Stomach (tissue), 9 donors: ENCODE data around the gene C1QTNF5. TPM values are rescaled to one million over a fixed set of nuclear protein-coding genes. Genes with fewer than 3 reads are reported as not detected.

Experiments
- DNase-seq, 2 donors: peaks; one replicate each; pipeline versions ENCODE4 v3.0.0 to v3.0.0-alpha.2; 2013 to 2019
- H3K27ac ChIP-seq, 5 donors: fragments of 200-600 bp in 4 of 5; sonication (generic) in 4 of 5; one replicate each; pipeline ENCODE4 v1.5.1; 2013 to 2019; ENCODE audit warnings: mild to moderate bottlenecking in 1 of 5, moderate library complexity in 1 of 5
- H3K27me3 ChIP-seq, 3 donors: fragments of 200-600 bp; sonication (generic); one replicate each; pipeline ENCODE4 v1.5.1; 2017 to 2019; ENCODE audit warnings: mixed run types in 1 of 3
- H3K36me3 ChIP-seq, 4 donors: fragments of 200-600 bp; sonication (generic); 1 replicate in 3 of 4; 2 replicates in 1 of 4; pipeline ENCODE4 v1.5.1; 2016 to 2019
- H3K4me1 ChIP-seq, 4 donors: fragments of 200-600 bp; sonication (generic); one replicate each; pipeline ENCODE4 v1.5.1; 2016 to 2019
- H3K4me3 ChIP-seq, 4 donors: fragments of 200-600 bp; sonication (generic) in 3 of 4; one replicate each; pipeline ENCODE4 v1.5.1; 2016 to 2019; ENCODE audit warnings: mild to moderate bottlenecking in 1 of 4
- H3K9me3 ChIP-seq, 4 donors: fragments of 200-600 bp; sonication (generic); one replicate each; pipeline ENCODE4 v1.5.1; 2016 to 2019
- CTCF ChIP-seq, 7 experiments: fragments of 450-650 bp in 4 of 7; fragments of 200-600 bp in 3 of 7; sonication (generic) in 3 of 7; IDR thresholded peaks; one replicate each; pipeline ENCODE4 v1.5.1; 2016 to 2019; ENCODE audit warnings: antibody characterized with exemption in 7 of 7, control low read depth in 2 of 7, mild to moderate bottlenecking in 1 of 7
- EP300 ChIP-seq: sonication (generic); formaldehyde crosslinking; IDR thresholded peaks from one replicate; pipeline ENCODE4 v1.6.1; 2017; ENCODE audit warnings: antibody characterized with exemption
- POLR2A ChIP-seq, 4 donors: fragments of 450-650 bp; IDR thresholded peaks; one replicate each; pipeline ENCODE4 v1.6.1; 2016; ENCODE audit warnings: antibody characterized with exemption in 4 of 4, control low read depth in 2 of 4, mild to moderate bottlenecking in 1 of 4, moderate library complexity in 1 of 4
- POLR2AphosphoS5 ChIP-seq, 3 donors: sonication (generic); formaldehyde crosslinking; IDR thresholded peaks; one replicate each; pipeline ENCODE4 v1.6.1; 2016; ENCODE audit warnings: antibody characterized with exemption in 3 of 3
- WGBS, 5 donors: extraction: QIAGEN DNeasy Blood & Tissue Kit in 3 of 5; methylation state at CpG; one replicate each; pipeline versions ENCODE4 v1.1.5 to v1.1.7; 2013 to 2018; 5-methylcytosine and 5-hydroxymethylcytosine counted together
- intact Hi-C: fragments of 100-400 bp; cut with DNase I; formaldehyde crosslinking; loops from one replicate; pipeline ENCODE4 v1.15.1; 2023; ENCODE audit warnings: low total_unique reads
- polyA plus RNA-seq, 3 donors: library from polyadenylated mRNA; stranded (reverse); fragments of 200-250 nt; gene quantifications; one replicate each; pipeline ENCODE4 v1.2.3, GENCODE V29; 2013
- total RNA-seq, 5 donors: library from RNA; depleted of rRNA; stranded (reverse); fragments of >200 nt; gene quantifications; one replicate each; pipeline versions ENCODE4 v1.1.0 to v1.2.3, GENCODE V29; 2014 to 2016
- donor health status: healthy with polysubstance abuse.
- donor health status: Bipolar disorder and iron deficiency.
- donor health status: healthy.

The C1QTNF5 gene
- total and polyA plus RNA-seq, 8 donors = 11.4 to 169 (median 19.0) TPM

GRCh38 chr11:119372260-119373058 lies 31.8 kb upstream of the C1QTNF5 start:
- H3K4me1 ChIP-seq = peaks cover 64 to 95% (median 78%) of the 10 kb centered on the region in 4 donors
- H3K9me3 ChIP-seq = no peaks in the 10 kb centered on the region
- intact Hi-C loops = no loop called here
- no peaks in the 10 kb centered on the region for H3K36me3 ChIP-seq
- WGBS, 5 donors = 87 to 98% (median 91%) methylated on average over 13 to 26 of the region's 26 CpGs
- no peak for DNase-seq
- no peaks in the 10 kb centered on the region for H3K27me3 ChIP-seq
- no peak for TF ChIP-seq EP300
- TF ChIP-seq CTCF (IDR thresholded peaks at IDR 0.05) = no peak
- TF ChIP-seq POLR2AphosphoS5 (IDR thresholded peaks at IDR 0.05) = no peak
- no peak for TF ChIP-seq POLR2A (IDR thresholded peaks at IDR 0.05)
- peak overlapping the region in 3 of 5 donors; percentile 10 to 93 (median 79) for H3K27ac ChIP-seq
- H3K4me3 ChIP-seq = no peak overlapping the region

GRCh38 chr11:119371778-119372182 lies 31.1 kb upstream of the C1QTNF5 start:
- Histone ChIP-seq H3K4me1 (peaks cover 66 to 95% (median 78%) of the 10 kb centered on the region in 4 donors), H3K9me3 (no peaks in the 10 kb centered on the region), H3K27ac (peak overlapping the region in 3 of 5 donors; percentile 79 to 93 (median 80)), H3K4me3 (no peak overlapping the region), H3K36me3 (no peaks in the 10 kb centered on the region), H3K27me3 (no peaks in the 10 kb centered on the region)
- peak in 1 of 2 donors; percentile 59 for DNase-seq
- 44 to 55% (median 51%) methylated on average over 8 of the region's 8 CpGs for whole genome bisulfite sequencing, 5 donors
- TF ChIP-seq EP300 (no peak), POLR2A (IDR thresholded peaks at IDR 0.05) (no peak), POLR2AphosphoS5 (IDR thresholded peaks at IDR 0.05) (peak in 1 of 3 donors; percentile 32), CTCF (IDR thresholded peaks at IDR 0.05) (peak in 3 of 7 experiments; percentile 6 to 37 (median 14))
- intact Hi-C loops = no loop called here

- DNase-seq = no peak
- WGBS, 5 donors = 65 to 82% (median 77%) methylated on average over 6 to 8 of the region's 8 CpGs
- Histone ChIP-seq H3K4me3 (no peak overlapping the region), H3K9me3 (no peaks in the 10 kb centered on the region), H3K36me3 (no peaks in the 10 kb centered on the region), H3K4me1 (peaks cover 60 to 95% (median 75%) of the 10 kb centered on the region in 4 donors), H3K27ac (peak overlapping the region in 4 of 5 donors; percentile 79 to 93 (median 80)), H3K27me3 (no peaks in the 10 kb centered on the region)
- intact Hi-C loops = no loop called here
- no peak for TF ChIP-seq EP300
- no peak for TF ChIP-seq CTCF (IDR thresholded peaks at IDR 0.05)
- no peak for TF ChIP-seq POLR2AphosphoS5 (IDR thresholded peaks at IDR 0.05)
- TF ChIP-seq POLR2A (IDR thresholded peaks at IDR 0.05) = no peak
These were observed 30.5 kb upstream of the C1QTNF5 start for GRCh38 chr11:119371067-119371601.

- WGBS, 5 donors = 38 to 47% (median 42%) methylated on average over 8 of the region's 8 CpGs
- TF ChIP-seq CTCF (IDR thresholded peaks at IDR 0.05) (no peak), EP300 (no peak), POLR2A (IDR thresholded peaks at IDR 0.05) (no peak), POLR2AphosphoS5 (IDR thresholded peaks at IDR 0.05) (no peak)
- no peaks in the 10 kb centered on the region for H3K9me3 ChIP-seq
- peaks cover 56 to 92% (median 73%) of the 10 kb centered on the region in 4 donors for H3K4me1 ChIP-seq
- intact Hi-C loops = no loop called here
- peaks cover 0 to 2% (median 0%) of the 10 kb centered on the region in 3 donors for H3K27me3 ChIP-seq
- DNase-seq = peak in 1 of 2 donors; percentile 61
- H3K27ac ChIP-seq = peak overlapping the region; percentile 10 to 93 (median 79)
- no peak overlapping the region for H3K4me3 ChIP-seq
- no peaks in the 10 kb centered on the region for H3K36me3 ChIP-seq
These were observed 29.9 kb upstream of the C1QTNF5 start for GRCh38 chr11:119370486-119371046.
